Suppressor macrophage treated with lipopolysaccharide for 1 hour (primary cell): ENCODE results near the gene MAPKBP1.

Experiments
- DNase-seq, 3 donors: peaks; one replicate each; pipeline ENCODE4 v3.0.0-alpha.2; 2020 to 2022

The MAPKBP1 gene

DNA sequence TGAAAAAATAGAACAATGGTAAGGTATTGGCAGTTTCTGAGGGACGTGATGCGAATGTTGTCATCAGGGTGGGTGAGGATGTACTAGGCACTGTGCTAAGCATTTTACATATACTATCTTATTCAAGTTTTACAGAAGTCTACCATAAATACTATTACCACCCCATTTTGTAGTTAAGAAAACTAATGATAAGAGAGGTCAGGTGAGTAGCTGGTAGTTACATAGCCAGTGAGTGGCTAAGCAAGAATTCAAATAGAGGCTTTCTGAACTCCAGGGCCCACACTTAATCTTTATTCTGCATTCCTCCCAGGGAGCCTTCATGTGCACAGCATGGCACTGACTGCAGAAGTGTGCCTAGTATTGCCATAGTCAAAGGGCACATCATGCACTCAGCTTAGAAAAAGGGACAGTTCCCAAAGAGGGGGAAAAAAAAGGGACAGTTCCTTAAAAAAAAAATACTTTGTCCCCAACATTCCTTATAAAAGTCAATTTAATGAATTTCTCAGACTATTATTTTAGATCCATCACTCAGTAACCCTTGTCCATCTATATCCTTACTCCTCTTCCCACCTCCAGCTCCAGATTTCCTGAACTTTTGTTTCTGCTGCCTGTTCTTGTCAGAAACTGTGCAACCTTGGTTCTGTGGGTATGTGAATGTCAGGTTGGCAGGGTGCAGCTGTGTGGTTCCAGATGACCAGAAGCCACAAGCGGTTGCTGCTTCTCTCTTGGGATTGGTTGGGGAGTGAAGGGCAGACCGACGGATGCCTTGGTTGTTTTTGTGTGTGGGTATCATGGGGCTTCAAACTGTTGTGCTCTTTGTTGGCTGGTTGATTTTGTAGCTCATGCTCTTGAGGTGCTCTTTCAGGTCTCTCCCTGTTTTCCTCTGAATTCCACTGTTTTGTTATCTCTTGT lies 8.3 kb downstream of the MAPKBP1 start:
- DNase-seq = no peak

DNA sequence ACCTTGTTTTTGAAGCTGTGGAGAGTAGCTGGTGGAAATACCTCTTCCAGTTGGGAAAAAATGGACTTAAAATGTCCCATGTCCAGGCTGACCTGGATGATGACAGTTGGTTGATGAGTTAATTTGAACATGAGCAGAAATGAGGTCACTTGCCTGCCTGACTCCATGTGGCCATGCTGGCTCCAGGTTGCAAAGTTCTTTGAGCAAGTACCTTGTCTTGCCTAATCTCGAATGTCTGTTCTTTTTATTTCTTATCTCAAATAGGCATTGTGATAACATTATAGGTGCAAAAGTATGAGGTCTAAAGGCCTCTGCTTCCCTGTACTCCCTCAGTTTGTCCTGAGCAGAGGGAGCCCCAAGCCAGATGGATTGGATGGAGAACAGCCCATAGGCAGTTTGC lies 9.0 kb downstream of the MAPKBP1 start:
- peak in 1 of 3 donors; percentile 19 for DNase-seq

DNA sequence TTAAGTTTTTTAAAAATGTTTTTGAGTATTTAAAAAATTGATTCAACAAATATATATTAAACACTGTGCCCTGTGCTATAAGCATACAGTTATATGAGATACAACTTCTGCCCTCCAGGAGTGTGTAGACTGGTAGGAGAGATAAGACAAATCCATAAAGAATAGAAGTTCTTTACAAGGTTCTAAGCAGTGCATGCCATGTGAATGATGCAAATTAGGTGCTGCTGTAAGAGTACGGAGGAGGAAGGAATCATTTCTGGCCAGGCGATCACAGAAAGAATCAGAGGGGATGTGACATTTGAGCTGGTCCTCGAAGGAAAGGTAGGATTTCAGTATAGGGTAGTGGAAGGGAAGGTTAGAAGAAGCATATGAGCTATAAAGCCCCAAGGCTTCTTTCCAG lies 14.0 kb downstream of the MAPKBP1 start:
- DNase-seq = no peak

DNA sequence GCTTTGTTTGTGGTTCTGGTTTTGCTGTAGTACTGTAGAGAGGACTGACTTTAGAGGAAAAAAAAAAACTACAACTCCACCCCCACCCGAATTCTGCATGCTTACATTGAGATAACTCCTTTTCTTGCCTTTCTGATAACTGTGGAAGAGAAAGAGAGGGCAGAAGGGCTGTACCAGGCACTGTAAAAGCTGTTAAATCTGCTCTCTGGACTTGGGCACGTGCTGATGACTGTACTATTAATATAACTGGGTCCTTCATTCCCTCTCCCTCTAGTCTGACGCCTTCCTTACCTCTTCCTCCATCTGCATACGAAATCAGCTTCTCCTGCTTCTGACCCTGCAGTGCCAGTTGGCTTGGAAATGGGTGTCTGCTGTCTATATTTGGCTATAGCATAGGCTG lies 15.0 kb downstream of the MAPKBP1 start:
- peak in 1 of 3 donors; percentile 33 for DNase-seq

DNA sequence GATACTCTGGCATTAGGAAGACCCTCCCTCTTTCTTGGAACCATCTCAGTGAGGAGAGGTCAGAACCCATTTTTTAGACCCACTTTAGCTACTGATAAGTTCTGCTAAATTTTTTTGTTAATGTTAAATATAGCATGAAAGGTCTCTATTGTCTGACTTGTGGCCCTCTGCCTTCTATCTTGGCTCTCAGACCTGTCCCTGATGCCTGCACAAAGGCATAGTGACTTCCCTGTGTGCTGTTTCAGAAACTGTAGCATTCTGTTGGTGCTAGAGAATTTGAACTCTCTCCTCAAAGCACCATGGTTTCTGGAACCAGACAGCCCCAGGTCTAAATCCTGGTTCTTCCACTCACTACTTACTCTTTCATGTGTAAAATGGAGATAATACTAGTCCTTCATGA lies 15.4 kb downstream of the MAPKBP1 start:
- DNase-seq = no peak

DNA sequence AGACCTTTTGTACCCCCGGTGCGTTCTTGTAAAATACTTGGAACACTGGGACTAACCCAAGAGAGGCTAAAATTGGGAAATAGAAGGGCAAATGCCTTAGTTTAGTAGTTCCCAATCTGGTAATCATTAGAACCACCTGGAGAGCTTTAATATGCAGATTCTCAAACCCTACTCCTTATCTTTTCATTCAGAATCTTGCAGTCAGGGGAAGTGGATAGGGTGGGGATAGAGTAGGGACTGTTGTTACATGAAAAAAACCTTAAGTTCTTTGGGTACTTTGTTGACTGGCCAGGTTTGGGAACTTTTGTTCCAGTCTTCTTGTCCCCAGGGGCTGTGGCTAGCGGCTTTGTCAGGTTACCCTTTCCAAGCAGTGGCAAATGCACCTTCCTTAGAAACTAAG lies 15.9 kb downstream of the MAPKBP1 start:
- DNase-seq = no peak

DNA sequence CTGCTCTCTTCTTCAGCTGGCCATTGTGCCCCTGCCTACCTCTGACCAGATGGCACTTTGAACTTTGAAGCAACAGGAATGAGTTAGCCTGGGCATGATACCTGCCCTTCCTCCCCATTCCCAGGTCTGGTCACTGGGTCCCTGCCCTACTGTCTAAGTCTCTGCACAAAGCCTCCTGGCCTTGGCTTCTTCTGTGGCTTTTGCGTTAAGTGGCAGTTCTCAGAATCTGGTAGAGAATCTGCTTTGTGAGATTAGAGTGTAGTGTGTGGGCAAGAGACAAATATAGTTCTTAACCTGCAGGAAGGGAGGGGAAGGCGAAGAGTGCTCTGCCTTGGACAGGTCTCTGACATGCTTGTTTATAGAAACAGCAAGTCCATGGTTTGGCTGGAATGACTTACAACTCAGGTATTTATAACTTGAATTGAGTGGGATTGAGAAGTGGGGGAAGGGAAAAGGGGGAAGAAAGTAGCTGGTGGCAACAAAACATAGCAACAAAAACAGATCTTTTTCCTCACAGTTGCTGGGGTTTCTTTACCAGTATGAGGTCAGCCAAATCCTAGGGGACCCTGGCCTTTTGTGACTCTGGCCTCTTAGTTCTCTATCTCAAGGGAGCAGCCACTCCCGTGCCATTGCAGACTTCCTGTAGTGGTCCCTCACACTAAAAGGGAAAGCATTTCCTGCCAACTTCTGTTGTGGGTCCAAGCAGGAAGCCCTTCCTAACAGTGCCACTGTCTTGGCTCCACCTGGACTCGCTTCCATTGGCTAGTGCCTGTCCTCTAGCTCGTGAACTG lies 16.7 kb downstream of the MAPKBP1 start:
- DNase-seq = peak in 2 of 3 donors; percentile 13 to 29

DNA sequence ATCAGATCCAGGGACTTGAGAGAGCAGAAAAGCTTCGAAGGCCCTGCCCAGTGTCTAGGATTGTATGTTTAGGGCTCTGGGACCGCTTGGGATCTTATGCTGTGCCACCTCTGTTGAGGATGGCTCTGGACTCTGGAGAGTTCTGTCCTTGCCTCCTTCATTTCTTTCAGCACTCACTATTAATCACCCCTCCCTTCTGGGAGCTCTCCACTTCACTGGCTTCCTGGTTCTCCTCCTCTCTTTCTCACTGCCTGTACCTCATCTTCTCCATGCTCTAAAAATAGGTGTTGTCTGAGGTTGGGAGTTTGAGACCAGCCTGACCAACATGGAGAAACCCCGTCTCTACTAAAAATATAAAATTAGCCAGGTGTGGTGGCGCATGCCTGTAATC lies 17.3 kb downstream of the MAPKBP1 start:
- DNase-seq = no peak

DNA sequence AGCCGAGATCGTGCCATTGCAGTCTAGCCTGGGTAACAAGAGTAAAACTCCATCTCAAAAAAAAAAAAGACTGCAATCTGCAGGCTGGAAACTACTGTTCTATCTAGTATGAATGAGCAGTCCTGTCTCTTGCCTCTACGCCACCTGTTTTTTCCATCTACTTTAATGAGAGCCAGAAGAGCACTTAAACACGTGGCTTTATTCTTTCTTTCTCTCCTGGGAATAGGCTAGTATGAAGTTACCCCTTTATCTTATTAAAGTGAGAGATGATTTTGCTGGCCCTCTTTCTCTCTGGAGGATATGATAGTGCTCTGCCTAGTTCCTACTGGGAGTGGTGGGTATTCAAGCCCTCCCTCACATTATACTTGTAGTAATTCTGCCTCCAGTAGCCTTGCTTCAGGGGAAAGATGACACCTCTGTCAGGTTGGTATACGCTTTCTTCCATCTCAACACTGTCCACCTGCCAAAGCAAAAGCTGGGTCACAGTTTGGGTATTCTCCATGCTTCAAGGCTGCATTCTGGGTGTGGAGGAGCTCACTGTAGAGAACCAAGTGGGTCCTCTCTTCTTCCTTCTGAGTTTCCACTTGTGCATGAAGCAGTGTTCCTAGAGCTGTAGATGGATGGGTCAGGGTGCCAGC lies 17.8 kb downstream of the MAPKBP1 start:
- DNase-seq = no peak

DNA sequence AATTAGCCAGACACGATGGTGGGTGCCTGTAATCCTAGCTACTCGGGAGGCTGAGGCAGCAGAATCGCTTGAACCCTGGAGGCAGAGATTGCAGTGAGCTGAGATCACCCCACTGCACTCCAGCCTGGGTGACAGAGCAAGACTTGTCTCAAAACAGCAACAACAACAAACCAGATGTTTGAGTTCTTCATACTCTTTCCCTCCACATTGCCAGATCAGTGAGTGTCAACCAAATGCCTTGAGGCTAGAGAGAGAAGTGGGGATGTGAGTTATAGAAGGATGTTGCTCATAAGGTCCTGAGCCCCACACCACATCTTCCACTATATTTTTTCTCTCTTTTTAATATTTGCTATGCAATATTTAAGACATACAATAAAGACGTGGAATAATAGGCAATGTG lies 19.8 kb downstream of the MAPKBP1 start:
- no peak for DNase-seq

DNA sequence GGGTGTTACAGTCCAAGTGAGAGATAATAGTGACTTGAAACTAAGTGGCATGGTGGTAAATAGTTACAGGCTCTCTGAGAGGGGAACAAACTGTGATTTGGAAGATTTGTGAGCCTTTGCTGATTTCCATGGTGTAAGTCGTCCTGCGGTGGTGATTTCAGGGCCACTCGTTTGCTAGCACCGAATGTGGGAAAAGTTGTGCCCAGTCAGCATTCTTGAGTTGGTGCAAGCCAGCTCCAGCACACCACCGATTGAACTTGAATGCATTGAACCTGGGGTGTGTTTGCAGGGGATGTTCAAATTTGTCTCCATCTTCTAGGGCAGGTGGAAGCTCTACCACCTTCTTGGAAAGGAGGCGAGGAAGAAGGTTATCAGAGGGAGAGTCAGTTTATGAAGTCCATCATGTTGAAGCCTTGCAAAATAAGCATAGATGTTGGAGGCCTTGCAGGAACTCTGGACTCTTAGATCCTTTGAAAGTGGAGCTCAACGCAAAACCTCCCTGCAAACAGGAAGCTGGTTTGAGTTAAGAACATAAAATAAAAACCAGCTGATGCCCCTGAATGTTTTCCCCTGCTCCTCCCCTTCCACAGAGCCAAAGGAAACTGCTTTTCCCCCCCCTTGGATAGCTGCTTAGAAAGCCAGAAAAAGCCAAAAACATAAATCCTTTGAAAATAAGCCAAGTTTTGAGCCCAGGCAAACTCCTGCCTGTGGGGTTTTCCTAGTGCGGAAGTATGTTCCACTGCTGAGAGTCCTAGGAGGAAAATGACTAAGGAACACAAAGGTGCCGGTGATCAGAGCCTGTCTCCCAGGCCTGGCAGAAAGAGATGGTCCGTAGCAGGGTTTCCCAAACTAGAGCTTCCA lies 21.9 kb downstream of the MAPKBP1 start:
- DNase-seq = peak in 1 of 3 donors; percentile 36

DNA sequence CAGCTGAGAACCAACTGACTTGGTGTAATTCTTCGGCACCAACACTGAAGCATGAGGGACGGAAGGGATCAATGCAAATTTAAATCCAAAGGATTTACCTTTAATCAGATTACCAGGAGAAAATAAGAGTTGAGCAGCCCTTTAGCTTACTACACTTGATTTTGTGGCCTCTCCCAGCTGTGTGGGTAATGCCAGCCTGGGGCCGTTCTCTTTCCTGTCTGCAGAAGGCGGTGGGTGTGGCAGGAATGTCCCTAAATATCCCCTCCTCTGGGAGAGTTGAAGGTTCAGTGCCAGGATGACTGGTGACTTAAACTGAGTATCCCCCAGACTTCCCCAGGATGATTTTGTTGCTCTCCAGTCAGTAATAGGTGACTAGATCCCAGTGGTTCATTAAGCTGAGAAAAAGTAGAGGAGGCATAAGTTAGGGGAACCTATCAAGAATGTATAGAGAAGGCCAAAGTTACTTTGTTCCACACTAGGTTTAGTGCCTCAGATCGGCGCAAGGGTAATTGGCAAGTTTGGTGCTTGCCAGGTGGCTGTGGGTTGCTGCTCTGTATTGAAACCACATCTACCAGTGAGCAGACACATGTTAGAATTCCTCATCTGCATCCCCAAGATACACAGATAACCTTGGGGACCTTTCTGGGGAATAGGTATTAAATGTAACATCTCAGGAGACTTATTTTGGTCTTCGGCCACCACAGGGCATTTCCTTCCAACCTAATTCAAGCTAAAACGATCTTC lies 23.1 kb downstream of the MAPKBP1 start:
- DNase-seq = peak; percentile 68 to 83 (median 82)

DNA sequence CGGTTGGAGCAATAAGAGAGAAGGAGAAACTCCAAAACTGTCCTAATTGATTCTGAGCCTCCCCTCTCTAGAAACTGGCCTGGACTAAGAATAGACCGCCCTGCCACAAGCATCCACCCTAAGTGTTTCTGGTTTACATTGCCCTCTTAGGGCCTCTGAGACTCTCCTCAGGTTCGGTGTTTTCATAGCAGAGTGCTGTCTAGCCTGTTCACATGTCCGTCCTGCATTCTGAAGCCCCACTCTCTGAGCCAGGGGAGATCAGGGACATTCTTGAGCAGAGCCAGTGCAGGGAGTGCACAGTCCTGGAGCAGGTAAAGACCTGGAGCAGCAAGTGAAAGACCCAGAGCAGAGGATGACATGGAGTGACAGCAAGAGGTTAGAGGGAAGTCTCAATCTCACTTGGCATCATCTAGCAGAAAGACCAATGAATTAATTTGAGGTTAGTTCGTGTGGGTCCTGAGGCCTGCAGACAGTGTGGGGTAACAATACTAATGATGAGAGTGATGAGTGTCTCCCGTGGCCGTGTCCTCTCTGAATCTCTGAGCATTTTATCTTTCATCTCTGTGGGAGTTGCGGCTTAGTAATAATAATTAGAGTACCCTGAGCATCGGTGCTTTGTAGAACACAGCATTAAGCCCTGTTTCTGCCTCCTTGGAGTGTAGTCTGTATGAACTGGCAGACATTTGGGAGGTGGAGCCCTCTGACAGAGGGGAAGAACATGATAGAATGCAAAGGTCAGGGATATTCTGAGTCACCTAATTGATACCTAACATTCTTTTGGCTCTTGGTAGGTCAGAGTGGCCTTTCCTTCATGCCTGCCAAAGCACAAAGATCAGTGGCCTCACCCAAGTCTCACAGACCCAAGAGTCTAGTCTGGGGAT lies 24.6 kb downstream of the MAPKBP1 start:
- no peak for DNase-seq

DNA sequence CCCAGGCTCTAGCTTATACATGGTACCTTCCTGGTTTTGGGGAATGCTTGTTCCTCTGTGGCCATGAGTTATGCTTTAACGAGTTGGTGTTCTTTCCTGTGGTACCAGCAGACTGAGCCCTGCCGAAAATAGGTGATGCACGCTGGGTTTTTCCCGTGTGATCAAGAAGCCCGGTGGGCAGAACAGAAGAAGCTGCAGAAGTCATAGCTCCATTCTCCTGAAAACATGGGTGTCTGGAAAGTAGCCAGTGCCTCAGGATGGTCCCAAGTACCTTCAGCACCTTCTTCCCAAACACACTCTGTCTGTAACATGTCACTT lies 25.2 kb downstream of the MAPKBP1 start:
- DNase-seq = no peak

DNA sequence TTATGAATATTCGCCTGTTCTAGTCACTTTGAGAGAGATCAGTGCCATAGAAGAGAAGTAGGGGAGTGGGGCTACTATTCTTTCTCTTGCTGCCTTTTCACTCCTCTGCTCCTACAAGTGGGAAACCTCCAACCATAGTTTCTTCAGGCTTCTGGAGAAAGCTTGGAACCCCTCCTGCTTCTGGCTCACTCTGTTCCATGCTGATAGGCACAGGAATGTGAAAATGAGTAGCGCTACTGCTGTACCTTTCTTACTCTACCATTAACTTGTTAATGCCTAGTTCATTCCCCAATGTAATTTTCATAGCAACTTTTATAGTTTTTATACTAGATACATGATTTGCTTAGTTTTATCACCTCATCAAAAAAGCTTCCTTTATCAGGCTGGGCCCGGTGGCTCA lies 26.9 kb downstream of the MAPKBP1 start:
- DNase-seq = no peak

DNA sequence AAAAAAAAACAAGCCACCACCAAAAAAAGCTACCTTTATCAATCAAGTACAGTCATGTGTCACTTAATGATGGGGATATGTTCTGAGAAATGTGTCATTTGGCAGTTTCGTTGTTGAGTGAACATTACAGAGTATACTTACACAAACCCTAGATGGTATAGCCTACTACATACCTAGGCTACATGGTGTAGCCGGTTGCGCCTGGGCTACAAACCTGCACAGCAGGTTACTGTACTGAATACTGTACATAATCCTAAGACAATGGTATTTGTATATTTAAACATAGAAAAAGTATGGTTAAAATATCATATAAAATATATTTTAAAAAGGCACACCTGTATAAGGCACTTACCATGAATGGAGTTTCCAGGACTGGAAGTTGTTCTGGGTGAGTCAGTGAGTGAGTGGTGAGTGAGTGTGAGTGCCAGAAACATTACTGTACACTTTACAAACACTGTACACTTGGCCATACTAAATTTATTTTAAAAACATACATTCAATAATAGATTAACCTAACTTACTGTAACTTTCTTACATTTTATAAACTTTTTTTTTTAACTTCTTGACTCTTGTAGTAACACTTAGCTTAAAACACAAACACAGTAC lies 27.7 kb downstream of the MAPKBP1 start:
- no peak for DNase-seq

DNA sequence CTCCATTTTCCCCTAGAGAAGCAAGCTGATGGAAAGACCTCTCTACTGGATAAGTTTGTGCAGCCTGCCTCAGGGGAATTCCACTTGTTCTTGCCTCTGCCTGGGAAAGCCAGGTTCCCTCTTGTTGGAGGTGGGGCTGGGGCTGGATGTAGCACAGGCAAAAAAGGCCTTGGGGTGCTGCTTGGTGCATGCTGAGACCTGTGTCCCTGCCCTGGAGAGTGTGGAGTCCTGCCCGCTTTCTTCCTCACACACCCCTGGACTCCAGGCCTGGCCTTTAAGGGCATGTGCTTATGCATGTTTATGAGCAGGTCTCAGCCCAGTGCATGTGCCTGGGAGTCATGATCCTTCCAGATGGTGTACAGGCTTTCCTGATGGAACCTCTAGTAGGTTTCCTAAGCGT lies 30.1 kb downstream of the MAPKBP1 start:
- peak in 2 of 3 donors; percentile 10 to 26 for DNase-seq

DNA sequence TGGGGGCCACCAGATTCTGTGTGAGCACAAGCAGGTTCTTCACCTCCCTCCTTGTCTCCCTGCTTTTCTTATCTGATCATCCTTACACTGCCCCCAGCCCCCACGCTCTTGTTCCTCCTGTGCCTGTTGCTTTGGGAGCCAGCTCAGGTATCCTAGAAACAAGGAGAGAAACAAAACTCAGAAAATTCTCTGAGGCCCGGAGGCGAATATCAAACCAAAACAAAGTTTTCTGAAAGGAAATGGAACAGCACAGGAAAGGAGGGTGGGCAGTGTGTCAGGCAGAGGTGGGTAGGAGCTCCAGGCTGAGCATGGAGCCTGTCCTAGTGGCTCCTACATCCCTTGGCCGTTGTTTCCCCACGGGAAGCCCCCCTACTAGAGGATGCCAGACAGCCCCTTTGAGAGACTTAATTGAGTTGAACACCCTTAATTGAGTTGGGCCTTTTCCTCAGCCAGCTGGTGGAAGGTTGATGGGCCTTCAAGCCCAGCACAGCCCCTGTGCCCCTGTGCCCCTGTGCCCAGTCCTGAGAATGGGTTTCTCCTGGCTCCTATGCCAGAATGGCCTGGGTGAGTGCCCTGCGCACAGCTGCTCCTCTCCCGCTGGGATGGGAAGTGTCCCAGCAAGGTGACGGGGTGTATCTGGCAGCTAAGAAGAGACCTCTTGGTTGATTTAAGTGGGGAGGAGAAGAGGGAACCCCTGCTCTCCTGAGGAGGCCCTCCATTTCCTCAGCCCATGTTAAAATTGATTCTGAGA lies 30.8 kb downstream of the MAPKBP1 start:
- no peak for DNase-seq

DNA sequence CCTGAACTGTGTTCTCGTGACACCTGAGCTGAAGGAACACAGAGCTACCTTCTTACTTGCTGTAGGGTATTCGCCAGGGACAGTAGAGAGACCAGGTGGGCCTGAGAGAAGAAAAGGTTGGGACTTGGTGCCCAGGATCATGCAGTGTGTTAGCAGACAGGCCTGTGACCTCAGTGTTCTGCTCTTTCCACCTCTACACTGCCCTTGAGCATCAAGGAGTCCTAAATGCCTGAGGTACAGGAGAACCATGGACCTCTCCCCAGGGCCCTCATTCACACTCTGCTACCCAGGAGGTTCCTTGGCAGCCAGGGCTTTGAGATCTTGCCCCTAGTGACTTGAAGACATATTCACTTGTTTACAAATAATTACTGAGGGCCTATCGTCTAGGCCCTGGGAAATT lies 31.4 kb downstream of the MAPKBP1 start:
- no peak for DNase-seq
